Ishikawa (cell line): ENCODE data around the gene GEMIN4.

ENCODE experiments used
- CEBPB ChIP-seq: IDR thresholded peaks from 2 replicates; pipeline ENCODE4 v1.6.1; 2012
- CREB1 ChIP-seq: IDR thresholded peaks from 2 replicates; pipeline ENCODE4 v1.6.1; 2012; ENCODE audit warnings: low read depth
- TF ChIP-seq, protein P1 (sequence below): IDR thresholded peaks from 2 replicates; pipeline ENCODE4 v1.6.1; 2012
- TF ChIP-seq, protein P2 (sequence below): IDR thresholded peaks from 2 replicates; pipeline ENCODE4 v1.6.1; 2012; ENCODE audit warnings: low read depth, mild to moderate bottlenecking

DNA sequence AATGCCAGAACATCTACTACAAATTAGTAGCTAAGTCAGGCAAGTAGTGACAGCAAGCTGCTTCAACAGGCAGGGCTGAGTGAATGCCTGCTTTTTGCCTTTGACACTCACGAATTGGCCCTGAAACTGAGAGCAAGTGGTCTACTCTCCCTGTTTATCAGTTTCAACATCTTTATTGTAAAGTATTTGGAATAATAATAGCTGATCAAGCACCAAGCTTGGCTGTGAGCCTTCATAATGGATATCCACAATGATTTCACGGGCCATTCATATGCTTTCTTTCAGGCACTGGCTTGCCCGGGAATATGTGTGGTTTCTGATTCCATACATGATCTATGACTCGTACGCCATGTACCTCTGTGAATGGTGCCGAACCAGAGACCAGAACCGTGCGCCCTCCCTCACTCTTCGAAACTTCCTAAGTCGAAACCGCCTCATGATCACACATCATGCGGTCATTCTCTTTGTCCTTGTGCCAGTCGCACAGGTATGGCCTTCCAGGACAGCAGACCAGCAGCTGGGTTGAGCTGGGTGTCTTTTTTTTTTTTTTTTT, 14.4 kb downstream of the GEMIN4 start:
- TF ChIP-seq CEBPB = no peak
- TF ChIP-seq, protein P1, sequence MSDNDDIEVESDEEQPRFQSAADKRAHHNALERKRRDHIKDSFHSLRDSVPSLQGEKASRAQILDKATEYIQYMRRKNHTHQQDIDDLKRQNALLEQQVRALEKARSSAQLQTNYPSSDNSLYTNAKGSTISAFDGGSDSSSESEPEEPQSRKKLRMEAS = no peak
- no peak for TF ChIP-seq CREB1
- TF ChIP-seq, protein P2, sequence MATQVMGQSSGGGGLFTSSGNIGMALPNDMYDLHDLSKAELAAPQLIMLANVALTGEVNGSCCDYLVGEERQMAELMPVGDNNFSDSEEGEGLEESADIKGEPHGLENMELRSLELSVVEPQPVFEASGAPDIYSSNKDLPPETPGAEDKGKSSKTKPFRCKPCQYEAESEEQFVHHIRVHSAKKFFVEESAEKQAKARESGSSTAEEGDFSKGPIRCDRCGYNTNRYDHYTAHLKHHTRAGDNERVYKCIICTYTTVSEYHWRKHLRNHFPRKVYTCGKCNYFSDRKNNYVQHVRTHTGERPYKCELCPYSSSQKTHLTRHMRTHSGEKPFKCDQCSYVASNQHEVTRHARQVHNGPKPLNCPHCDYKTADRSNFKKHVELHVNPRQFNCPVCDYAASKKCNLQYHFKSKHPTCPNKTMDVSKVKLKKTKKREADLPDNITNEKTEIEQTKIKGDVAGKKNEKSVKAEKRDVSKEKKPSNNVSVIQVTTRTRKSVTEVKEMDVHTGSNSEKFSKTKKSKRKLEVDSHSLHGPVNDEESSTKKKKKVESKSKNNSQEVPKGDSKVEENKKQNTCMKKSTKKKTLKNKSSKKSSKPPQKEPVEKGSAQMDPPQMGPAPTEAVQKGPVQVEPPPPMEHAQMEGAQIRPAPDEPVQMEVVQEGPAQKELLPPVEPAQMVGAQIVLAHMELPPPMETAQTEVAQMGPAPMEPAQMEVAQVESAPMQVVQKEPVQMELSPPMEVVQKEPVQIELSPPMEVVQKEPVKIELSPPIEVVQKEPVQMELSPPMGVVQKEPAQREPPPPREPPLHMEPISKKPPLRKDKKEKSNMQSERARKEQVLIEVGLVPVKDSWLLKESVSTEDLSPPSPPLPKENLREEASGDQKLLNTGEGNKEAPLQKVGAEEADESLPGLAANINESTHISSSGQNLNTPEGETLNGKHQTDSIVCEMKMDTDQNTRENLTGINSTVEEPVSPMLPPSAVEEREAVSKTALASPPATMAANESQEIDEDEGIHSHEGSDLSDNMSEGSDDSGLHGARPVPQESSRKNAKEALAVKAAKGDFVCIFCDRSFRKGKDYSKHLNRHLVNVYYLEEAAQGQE = no peak
